DND-41 (cell line): ENCODE measurements around the gene CCBE1.
"Not testable (repeated sequence)": the region's sequence is repeated elsewhere in the genome, so short reads cannot be mapped to it uniquely, and the experiment has no call there.

Experiments
- ATAC-seq: fragments of 200-7000 bp; cut with Tn5 transposase; 3 replicates; pipeline ENCODE4 v1.9.1; 2021; ENCODE audit warnings: low read depth; ENCODE audit not compliant: insufficient read depth
- DNase-seq: peaks from one replicate; pipeline ENCODE4 v3.0.0-alpha.2; 2020
- H2AFZ ChIP-seq: 2 replicates; pipeline ENCODE4 v1.6.0; 2012; ENCODE audit warnings: low read depth, low read length
- H3K27ac ChIP-seq: 2 replicates; pipeline ENCODE4 v1.5.1; 2012; ENCODE audit warnings: low read length, inconsistent platforms
- H3K27me3 ChIP-seq: fragments of 200-600 bp; sonication (generic); 2 replicates; pipeline ENCODE4 v1.6.0; 2012; ENCODE audit warnings: low read length, mild to moderate bottlenecking, inconsistent platforms; ENCODE audit not compliant: insufficient read depth, poor library complexity
- H3K36me3 ChIP-seq: 2 replicates; pipeline ENCODE4 v1.5.1; 2012; ENCODE audit warnings: low read length, inconsistent platforms; ENCODE audit not compliant: insufficient read depth
- H3K4me1 ChIP-seq: 2 replicates; pipeline ENCODE4 v1.5.1; 2012; ENCODE audit warnings: mild to moderate bottlenecking, low read length; ENCODE audit not compliant: insufficient read depth
- H3K4me2 ChIP-seq: 2 replicates; pipeline ENCODE4 v1.6.0; 2012; ENCODE audit warnings: mild to moderate bottlenecking, moderate library complexity, low read length, inconsistent platforms; ENCODE audit not compliant: insufficient read depth
- H3K4me3 ChIP-seq, 2 experiments: fragments of 200-600 bp in 1 of 2; shearing (Covaris generic) in 1 of 2; 2 replicates each; pipeline ENCODE4 v1.5.1; 2012 to 2016; ENCODE audit warnings: inconsistent platforms in 2 of 2, low read length in 2 of 2, mild to moderate bottlenecking in 2 of 2, low read depth in 1 of 2, moderate library complexity in 1 of 2
- H3K79me2 ChIP-seq: 2 replicates; pipeline ENCODE4 v1.6.0; 2012; ENCODE audit warnings: low read length, inconsistent platforms; ENCODE audit not compliant: insufficient read depth
- H3K9ac ChIP-seq: 2 replicates; pipeline ENCODE4 v1.6.0; 2012; ENCODE audit warnings: low read depth, mild to moderate bottlenecking, inconsistent platforms, low read length, moderate library complexity
- H3K9me3 ChIP-seq: 2 replicates; pipeline ENCODE4 v1.5.1; 2012; ENCODE audit warnings: low read length, moderate library complexity, mild to moderate bottlenecking, inconsistent platforms; ENCODE audit not compliant: insufficient read depth, severe bottlenecking
- H4K20me1 ChIP-seq: 2 replicates; pipeline ENCODE4 v1.6.0; 2012; ENCODE audit warnings: low read length; ENCODE audit not compliant: insufficient read depth
- EZH2 ChIP-seq: IDR thresholded peaks from 3 replicates; pipeline ENCODE4 v1.6.1; 2012; ENCODE audit warnings: borderline replicate concordance, low read depth, mild to moderate bottlenecking, moderate library complexity, low read length, inconsistent platforms; ENCODE audit not compliant: severe bottlenecking
- TF ChIP-seq, protein P1 (sequence below): IDR thresholded peaks from 2 replicates; pipeline ENCODE4 v1.5.1; 2012; ENCODE audit warnings: borderline replicate concordance, low read length, moderate library complexity, mild to moderate bottlenecking; ENCODE audit not compliant: poor library complexity, severe bottlenecking; ENCODE audit errors: extremely low read depth

CCBE1 gene

DNA sequence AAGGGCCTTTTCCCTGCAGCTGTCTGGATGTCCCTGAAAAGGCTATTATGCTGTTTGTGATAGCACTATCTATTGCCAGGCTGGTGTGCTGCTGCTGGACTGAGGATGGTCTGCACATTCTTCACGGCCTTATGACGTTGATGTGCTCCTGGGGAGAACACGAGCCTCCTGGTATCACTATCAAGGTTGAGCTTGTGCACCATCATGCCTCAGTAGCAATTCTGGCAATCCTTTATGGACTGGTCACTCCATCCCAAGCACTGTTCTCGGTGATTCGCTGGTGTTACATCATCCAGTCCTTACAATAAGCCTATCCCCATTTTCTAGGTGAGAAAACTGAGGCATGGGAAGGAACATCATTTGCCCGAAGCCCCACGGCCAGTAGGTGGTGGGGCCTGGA lies 18.2 kb upstream of the CCBE1 start:
- DNase-seq: no peak
- Histone ChIP-seq H3K79me2 (no peaks in the 10 kb centered on the region), H3K36me3 (no peaks in the 10 kb centered on the region), H3K27me3 (no peaks in the 10 kb centered on the region), H3K9me3 (no peaks in the 10 kb centered on the region), H2AFZ (no peak overlapping the region), H3K27ac (no peak overlapping the region), H3K4me3 (no peak overlapping the region), H3K4me1 (peaks cover 3% of the 10 kb centered on the region; the same call in 1 of the 2 replicates), H4K20me1 (no peaks in the 10 kb centered on the region), H3K4me2 (no peak overlapping the region), H3K9ac (no peak overlapping the region)
- no peak for ATAC-seq
- no peak for TF ChIP-seq EZH2
- TF ChIP-seq, protein P1, sequence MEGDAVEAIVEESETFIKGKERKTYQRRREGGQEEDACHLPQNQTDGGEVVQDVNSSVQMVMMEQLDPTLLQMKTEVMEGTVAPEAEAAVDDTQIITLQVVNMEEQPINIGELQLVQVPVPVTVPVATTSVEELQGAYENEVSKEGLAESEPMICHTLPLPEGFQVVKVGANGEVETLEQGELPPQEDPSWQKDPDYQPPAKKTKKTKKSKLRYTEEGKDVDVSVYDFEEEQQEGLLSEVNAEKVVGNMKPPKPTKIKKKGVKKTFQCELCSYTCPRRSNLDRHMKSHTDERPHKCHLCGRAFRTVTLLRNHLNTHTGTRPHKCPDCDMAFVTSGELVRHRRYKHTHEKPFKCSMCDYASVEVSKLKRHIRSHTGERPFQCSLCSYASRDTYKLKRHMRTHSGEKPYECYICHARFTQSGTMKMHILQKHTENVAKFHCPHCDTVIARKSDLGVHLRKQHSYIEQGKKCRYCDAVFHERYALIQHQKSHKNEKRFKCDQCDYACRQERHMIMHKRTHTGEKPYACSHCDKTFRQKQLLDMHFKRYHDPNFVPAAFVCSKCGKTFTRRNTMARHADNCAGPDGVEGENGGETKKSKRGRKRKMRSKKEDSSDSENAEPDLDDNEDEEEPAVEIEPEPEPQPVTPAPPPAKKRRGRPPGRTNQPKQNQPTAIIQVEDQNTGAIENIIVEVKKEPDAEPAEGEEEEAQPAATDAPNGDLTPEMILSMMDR: no peak

DNA sequence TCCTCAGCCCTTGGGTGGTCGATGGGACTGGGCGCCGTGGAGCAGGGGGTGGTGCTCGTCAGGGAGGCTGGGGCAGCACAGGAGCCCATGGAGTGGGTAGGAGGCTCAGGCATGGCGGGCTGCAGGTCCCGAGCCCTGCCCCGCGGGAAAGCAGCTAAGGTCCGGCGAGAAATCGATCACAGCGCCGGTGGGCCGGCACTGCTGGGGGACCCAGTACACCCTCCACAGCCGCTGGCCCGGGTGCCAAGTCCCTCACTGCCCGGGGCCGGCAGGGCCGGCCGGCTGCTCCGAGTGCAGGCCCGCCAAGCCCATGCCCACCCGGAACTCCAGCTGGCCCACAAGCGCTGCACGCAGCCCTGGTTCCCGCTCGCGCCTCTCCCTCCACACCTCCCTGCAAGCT lies 16.9 kb upstream of the CCBE1 start:
- H3K4me2 ChIP-seq, H3K27ac ChIP-seq: not testable (repeated sequence)

DNA sequence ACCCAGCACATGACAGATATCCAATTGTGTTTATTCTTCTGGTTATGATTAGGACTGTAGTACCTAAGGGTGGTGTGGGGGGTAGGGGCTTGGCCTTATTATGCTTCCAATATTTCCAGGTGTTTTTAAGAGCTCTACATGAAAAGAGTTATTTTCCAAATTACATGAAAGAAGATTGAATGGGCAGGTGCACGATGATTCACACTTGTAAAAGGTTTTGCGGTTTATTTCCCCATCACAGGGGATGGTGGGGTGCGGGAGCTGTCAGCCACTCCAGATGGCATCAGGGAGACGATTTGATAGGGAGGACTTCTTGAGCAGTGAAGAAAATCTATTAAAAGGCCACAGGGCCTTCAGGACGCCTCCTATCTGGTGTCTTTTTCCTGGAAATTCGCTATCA lies 15.1 kb upstream of the CCBE1 start:
- Histone ChIP-seq H3K36me3 (no peaks in the 10 kb centered on the region), H3K9me3 (no peaks in the 10 kb centered on the region), H3K79me2 (no peaks in the 10 kb centered on the region), H4K20me1 (no peaks in the 10 kb centered on the region), H2AFZ (no peak overlapping the region), H3K4me2 (no peak overlapping the region), H3K27me3 (no peaks in the 10 kb centered on the region), H3K4me3 (no peak overlapping the region), H3K9ac (no peak overlapping the region), H3K27ac (no peak overlapping the region), H3K4me1 (peaks cover 3% of the 10 kb centered on the region; the same call in 1 of the 2 replicates)
- DNase-seq: no peak
- ATAC-seq: no peak
- TF ChIP-seq, protein P1: no peak
- TF ChIP-seq EZH2: no peak

More for the DNA sequence above, 16.9 kb upstream of the CCBE1 start:
- H3K79me2 ChIP-seq, ATAC-seq, H3K9ac ChIP-seq, DNase-seq, H3K4me3 ChIP-seq, H3K4me1 ChIP-seq, H4K20me1 ChIP-seq, H2AFZ ChIP-seq, H3K36me3 ChIP-seq, H3K27me3 ChIP-seq, H3K9me3 ChIP-seq: not testable (repeated sequence)

DNA sequence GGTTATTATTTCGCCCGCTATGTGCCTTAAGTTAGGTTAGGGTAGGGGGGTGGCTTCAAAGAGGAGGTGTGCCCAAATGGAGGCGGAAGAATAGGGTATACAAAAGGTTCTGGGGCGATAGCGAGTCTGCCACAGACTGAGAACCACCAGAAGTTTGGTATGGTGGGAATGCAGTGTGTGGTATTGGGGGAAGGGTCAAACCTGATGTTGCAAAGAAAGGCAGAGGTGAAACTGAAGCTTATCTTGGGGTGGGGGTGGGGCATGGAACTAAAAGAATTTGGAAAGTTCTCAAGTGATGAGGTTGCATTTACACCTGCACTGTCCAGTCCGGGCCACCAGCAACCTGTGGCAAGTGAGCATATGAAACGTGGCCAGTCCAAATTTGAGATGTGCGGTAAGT lies 11.8 kb upstream of the CCBE1 start:
- ATAC-seq (no peak), DNase-seq (no peak)
- TF ChIP-seq EZH2: no peak
- TF ChIP-seq, protein P1: no peak
- H3K4me1 ChIP-seq: peaks cover 6% of the 10 kb centered on the region; the same call in 1 of the 2 replicates
- no peak overlapping the region for H2AFZ ChIP-seq
- H3K9ac ChIP-seq: no peak overlapping the region
- no peaks in the 10 kb centered on the region for H3K9me3 ChIP-seq
- no peaks in the 10 kb centered on the region for H3K27me3 ChIP-seq
- no peak overlapping the region for H3K27ac ChIP-seq
- H3K36me3 ChIP-seq: no peaks in the 10 kb centered on the region
- no peak overlapping the region for H3K4me2 ChIP-seq
- H3K79me2 ChIP-seq: no peaks in the 10 kb centered on the region
- H3K4me3 ChIP-seq: no peak overlapping the region
- no peaks in the 10 kb centered on the region for H4K20me1 ChIP-seq
